D721Med (cell line): ENCODE data around the gene RNF213.

Source experiments
- DNase-seq: peaks from one replicate; pipeline ENCODE4 v3.0.0; 2011; ENCODE audit warnings: low spot score; ENCODE audit not compliant: insufficient read length
- FAIRE-seq: peaks from 2 replicates; lab custom pipeline; 2011; peaks lifted over from hg19 to GRCh38; lab: Jason Lieb, UNC
- CTCF ChIP-seq: IDR thresholded peaks from 2 replicates; pipeline ENCODE4 v1.5.1; 2012; ENCODE audit warnings: mild to moderate bottlenecking, control low read depth; ENCODE audit not compliant: insufficient read depth; ENCODE audit errors: missing control alignments

RNF213 gene

GRCh38 chr17:80260791-80261158, at the start of gene RNF213:
RNF213 (plus strand) TSS chr17:80260852; CDS start chr17:80263682, 2,830 bp downstream.
- DNase-seq: peak; percentile 74
- TF ChIP-seq CTCF: no peak
- FAIRE-seq: no peak

- FAIRE-seq: no peak
- no peak for DNase-seq
- TF ChIP-seq CTCF: no peak
These were observed 48.5 kb upstream of the RNF213 start for GRCh38 chr17:80212109-80212508.

GRCh38 chr17:80212511-80212910, 48.1 kb upstream of the RNF213 start:
- DNase-seq (no peak), FAIRE-seq (no peak)
- no peak for TF ChIP-seq CTCF

- no peak for TF ChIP-seq CTCF
- no peak for FAIRE-seq
- no peak for DNase-seq
These were observed 47.5 kb upstream of the RNF213 start for GRCh38 chr17:80212962-80213642.

- no peak for FAIRE-seq
- no peak for TF ChIP-seq CTCF
- DNase-seq: no peak
These were observed 47.0 kb upstream of the RNF213 start for GRCh38 chr17:80213643-80213975.

- TF ChIP-seq CTCF: no peak
- FAIRE-seq: no peak
- no peak for DNase-seq
These were observed 46.4 kb upstream of the RNF213 start for GRCh38 chr17:80214012-80214877.

GRCh38 chr17:80214878-80215210, 45.8 kb upstream of the RNF213 start:
- DNase-seq: no peak
- no peak for TF ChIP-seq CTCF
- FAIRE-seq: no peak
